Urinary bladder (tissue), 4 donors: ENCODE measurements around the gene NCBP3. TPM values are rescaled to one million over a fixed set of nuclear protein-coding genes. Genes with fewer than 3 reads are reported as not detected.
"Not testable (repeated sequence)": the region's sequence is repeated elsewhere in the genome, so short reads cannot be mapped to it uniquely, and the experiment has no call there.

Experiments
- DNase-seq: peaks from one replicate; pipeline ENCODE4 v3.0.0-alpha.2; 2015; ENCODE audit errors: extremely low spot score
- H3K27ac ChIP-seq: one replicate; pipeline ENCODE4 v1.5.1; 2013; ENCODE audit warnings: low read depth, mild to moderate bottlenecking, moderate library complexity
- H3K36me3 ChIP-seq: one replicate; pipeline ENCODE4 v1.6.1; 2013; ENCODE audit warnings: mild to moderate bottlenecking, moderate library complexity; ENCODE audit not compliant: insufficient read depth
- H3K4me1 ChIP-seq: one replicate; pipeline ENCODE4 v1.6.1; 2013; ENCODE audit warnings: mild to moderate bottlenecking, moderate library complexity; ENCODE audit not compliant: insufficient read depth
- H3K4me3 ChIP-seq: one replicate; pipeline ENCODE4 v1.5.1; 2013; ENCODE audit warnings: low read depth, low read length
- WGBS: extraction: QIAGEN DNeasy Blood & Tissue Kit; methylation state at CpG from one replicate; pipeline ENCODE4 v1.1.7; 2013; 5-methylcytosine and 5-hydroxymethylcytosine counted together
- polyA plus RNA-seq: library from polyadenylated mRNA; stranded (reverse); fragments of 200-250 nt; gene quantifications from one replicate; pipeline ENCODE4 v1.2.3, GENCODE V29; 2013
- total RNA-seq: library from RNA; depleted of rRNA; stranded (reverse); fragments of >200 nt; gene quantifications from one replicate; pipeline ENCODE4 v1.2.3, GENCODE V29; 2014
- donor health status: healthy with polysubstance abuse.
- donor health status: healthy.

NCBP3 gene
- total and polyA plus RNA-seq, 2 donors: 21.2 to 42.0 TPM

- 59% methylated on average over 11 of the region's 11 CpGs for WGBS
Observed at GRCh38 chr17:3870871-3871306, 24.8 kb upstream of the NCBP3 start.

GRCh38 chr17:3867606-3868005, 21.6 kb upstream of the NCBP3 start:
- no peak for DNase-seq
- H3K4me1 ChIP-seq: no peaks in the 10 kb centered on the region
- WGBS: 77% methylated on average over 11 of the region's 11 CpGs
- no peak overlapping the region for H3K27ac ChIP-seq
- H3K36me3 ChIP-seq: no peaks in the 10 kb centered on the region
- H3K4me3 ChIP-seq: no peak overlapping the region

More at GRCh38 chr17:3870871-3871306, 24.8 kb upstream of the NCBP3 start:
- no peaks in the 10 kb centered on the region for H3K4me1 ChIP-seq
- H3K27ac ChIP-seq: no peak overlapping the region
- no peaks in the 10 kb centered on the region for H3K36me3 ChIP-seq
- no peak for DNase-seq
- H3K4me3 ChIP-seq: no peak overlapping the region

- Histone ChIP-seq H3K27ac (no peak overlapping the region), H3K36me3 (no peaks in the 10 kb centered on the region), H3K4me3 (no peak overlapping the region), H3K4me1 (no peaks in the 10 kb centered on the region)
- DNase-seq: no peak
- WGBS: 73% methylated on average over 17 of the region's 17 CpGs
Observed at GRCh38 chr17:3867106-3867505, 21.1 kb upstream of the NCBP3 start.

GRCh38 chr17:3866276-3866675, 20.2 kb upstream of the NCBP3 start:
- Histone ChIP-seq H3K27ac (no peak overlapping the region), H3K4me1 (no peaks in the 10 kb centered on the region), H3K36me3 (no peaks in the 10 kb centered on the region), H3K4me3 (no peak overlapping the region)
- 96% methylated on average over 21 of the region's 21 CpGs for WGBS
- no peak for DNase-seq

GRCh38 chr17:3865176-3865575, 19.1 kb upstream of the NCBP3 start:
- WGBS: 74% methylated on average over 8 of the region's 8 CpGs
- Histone ChIP-seq H3K27ac (no peak overlapping the region), H3K4me1 (no peaks in the 10 kb centered on the region), H3K36me3 (no peaks in the 10 kb centered on the region), H3K4me3 (no peak overlapping the region)
- no peak for DNase-seq

GRCh38 chr17:3864534-3864933, 18.5 kb upstream of the NCBP3 start:
- H3K27ac ChIP-seq: no peak overlapping the region
- 89% methylated on average over 10 of the region's 10 CpGs for WGBS

GRCh38 chr17:3861761-3862681, 16.0 kb upstream of the NCBP3 start:
- H3K36me3 ChIP-seq: no peaks in the 10 kb centered on the region
- no peak overlapping the region for H3K27ac ChIP-seq
- WGBS: 85% methylated on average over 28 of the region's 28 CpGs
- no peaks in the 10 kb centered on the region for H3K4me1 ChIP-seq
- DNase-seq: no peak
- no peak overlapping the region for H3K4me3 ChIP-seq

More at GRCh38 chr17:3864534-3864933, 18.5 kb upstream of the NCBP3 start:
- no peak for DNase-seq
- Histone ChIP-seq H3K4me1 (no peaks in the 10 kb centered on the region), H3K4me3 (no peak overlapping the region), H3K36me3 (no peaks in the 10 kb centered on the region)

GRCh38 chr17:3860939-3861700, 15.1 kb upstream of the NCBP3 start:
- 93% methylated on average over 30 of the region's 30 CpGs for WGBS

GRCh38 chr17:3859940-3860339, 13.9 kb upstream of the NCBP3 start:
- DNase-seq: no peak
- H3K4me1 ChIP-seq: no peaks in the 10 kb centered on the region
- no peak overlapping the region for H3K27ac ChIP-seq
- no peaks in the 10 kb centered on the region for H3K36me3 ChIP-seq
- 73% methylated on average over 9 of the region's 9 CpGs for WGBS
- H3K4me3 ChIP-seq: no peak overlapping the region

More at GRCh38 chr17:3860939-3861700, 15.1 kb upstream of the NCBP3 start:
- Histone ChIP-seq H3K36me3 (no peaks in the 10 kb centered on the region), H3K4me1 (no peaks in the 10 kb centered on the region), H3K4me3 (no peak overlapping the region), H3K27ac (no peak overlapping the region)
- DNase-seq: no peak

- Histone ChIP-seq H3K27ac (no peak overlapping the region), H3K36me3 (no peaks in the 10 kb centered on the region), H3K4me1 (no peaks in the 10 kb centered on the region), H3K4me3 (no peak overlapping the region)
- 77% methylated on average over 16 of the region's 16 CpGs for WGBS
- DNase-seq: no peak
Observed at GRCh38 chr17:3857261-3858105, 11.4 kb upstream of the NCBP3 start.

- WGBS: 92% methylated on average over 21 of the region's 36 CpGs
Observed at GRCh38 chr17:3854204-3854603, 8.2 kb upstream of the NCBP3 start.

GRCh38 chr17:3852561-3852960, 6.5 kb upstream of the NCBP3 start:
- no peak for DNase-seq
- 75% methylated on average over 10 of the region's 10 CpGs for WGBS
- Histone ChIP-seq H3K36me3 (no peaks in the 10 kb centered on the region), H3K27ac (no peak overlapping the region), H3K4me3 (no peak overlapping the region), H3K4me1 (no peaks in the 10 kb centered on the region)

More at GRCh38 chr17:3854204-3854603, 8.2 kb upstream of the NCBP3 start:
- H3K4me3 ChIP-seq, DNase-seq, H3K27ac ChIP-seq, H3K4me1 ChIP-seq, H3K36me3 ChIP-seq: not testable (repeated sequence)

GRCh38 chr17:3851461-3852100, 5.5 kb upstream of the NCBP3 start:
- Histone ChIP-seq H3K4me1 (no peaks in the 10 kb centered on the region), H3K27ac (no peak overlapping the region), H3K4me3 (no peak overlapping the region), H3K36me3 (no peaks in the 10 kb centered on the region)
- 76% methylated on average over 24 of the region's 24 CpGs for WGBS
- DNase-seq: no peak
